ENCODE data around the gene LUC7L.

DNA sequence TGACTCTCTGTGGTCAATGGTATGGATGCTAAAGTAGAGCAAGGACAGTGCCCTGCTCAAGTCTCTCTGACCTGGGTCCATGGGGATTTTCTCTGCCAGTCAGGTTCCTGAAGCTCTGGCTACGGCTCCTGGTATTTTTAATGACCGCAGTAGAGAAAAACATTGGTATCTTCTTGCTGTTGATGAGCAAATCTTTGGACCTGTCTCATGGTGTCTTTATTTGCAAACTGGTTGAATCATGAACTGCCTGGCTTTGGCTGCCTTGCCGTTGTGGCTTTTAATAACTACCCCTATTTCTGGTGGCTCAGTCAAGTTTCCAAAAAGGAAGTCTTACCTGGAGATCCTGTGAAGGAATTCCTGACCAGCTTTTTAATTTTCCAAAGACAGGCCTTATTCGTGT lies 14.1 kb upstream of the LUC7L start:
- TF ChIP-seq, protein P1, sequence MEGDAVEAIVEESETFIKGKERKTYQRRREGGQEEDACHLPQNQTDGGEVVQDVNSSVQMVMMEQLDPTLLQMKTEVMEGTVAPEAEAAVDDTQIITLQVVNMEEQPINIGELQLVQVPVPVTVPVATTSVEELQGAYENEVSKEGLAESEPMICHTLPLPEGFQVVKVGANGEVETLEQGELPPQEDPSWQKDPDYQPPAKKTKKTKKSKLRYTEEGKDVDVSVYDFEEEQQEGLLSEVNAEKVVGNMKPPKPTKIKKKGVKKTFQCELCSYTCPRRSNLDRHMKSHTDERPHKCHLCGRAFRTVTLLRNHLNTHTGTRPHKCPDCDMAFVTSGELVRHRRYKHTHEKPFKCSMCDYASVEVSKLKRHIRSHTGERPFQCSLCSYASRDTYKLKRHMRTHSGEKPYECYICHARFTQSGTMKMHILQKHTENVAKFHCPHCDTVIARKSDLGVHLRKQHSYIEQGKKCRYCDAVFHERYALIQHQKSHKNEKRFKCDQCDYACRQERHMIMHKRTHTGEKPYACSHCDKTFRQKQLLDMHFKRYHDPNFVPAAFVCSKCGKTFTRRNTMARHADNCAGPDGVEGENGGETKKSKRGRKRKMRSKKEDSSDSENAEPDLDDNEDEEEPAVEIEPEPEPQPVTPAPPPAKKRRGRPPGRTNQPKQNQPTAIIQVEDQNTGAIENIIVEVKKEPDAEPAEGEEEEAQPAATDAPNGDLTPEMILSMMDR (IDR thresholded peaks at IDR 0.05; ENCODE audit: low read depth, low read length) = no peak
- TF ChIP-seq POLR2A (IDR thresholded peaks at IDR 0.05; ENCODE audit: extremely low read depth, insufficient read length) = no peak
